GM13976 (cell line): ENCODE results near the gene SDF4.
"Not testable (repeated sequence)": the region's sequence is repeated elsewhere in the genome, so short reads cannot be mapped to it uniquely, and the experiment has no call there.

Experiments
- DNase-seq: peaks from one replicate; pipeline ENCODE4 v3.0.0; 2012; ENCODE audit warnings: low spot score
- in situ Hi-C: fragments of 300-500 bp; cut with MboI; formaldehyde crosslinking; loops from one replicate; pipeline ENCODE4 v1.12.0; 2022; ENCODE audit warnings: low sequenced_read_pairs, mixed read lengths, inconsistent platforms; ENCODE audit not compliant: unreplicated experiment
- TF ChIP-seq, protein P1 (sequence below): IDR thresholded peaks from 2 replicates; pipeline ENCODE4 v1.5.1; 2012; ENCODE audit warnings: borderline replicate concordance, mild to moderate bottlenecking; ENCODE audit not compliant: insufficient read depth; ENCODE audit errors: extremely low read depth, missing control alignments, control extremely low read depth

Gene SDF4

DNA sequence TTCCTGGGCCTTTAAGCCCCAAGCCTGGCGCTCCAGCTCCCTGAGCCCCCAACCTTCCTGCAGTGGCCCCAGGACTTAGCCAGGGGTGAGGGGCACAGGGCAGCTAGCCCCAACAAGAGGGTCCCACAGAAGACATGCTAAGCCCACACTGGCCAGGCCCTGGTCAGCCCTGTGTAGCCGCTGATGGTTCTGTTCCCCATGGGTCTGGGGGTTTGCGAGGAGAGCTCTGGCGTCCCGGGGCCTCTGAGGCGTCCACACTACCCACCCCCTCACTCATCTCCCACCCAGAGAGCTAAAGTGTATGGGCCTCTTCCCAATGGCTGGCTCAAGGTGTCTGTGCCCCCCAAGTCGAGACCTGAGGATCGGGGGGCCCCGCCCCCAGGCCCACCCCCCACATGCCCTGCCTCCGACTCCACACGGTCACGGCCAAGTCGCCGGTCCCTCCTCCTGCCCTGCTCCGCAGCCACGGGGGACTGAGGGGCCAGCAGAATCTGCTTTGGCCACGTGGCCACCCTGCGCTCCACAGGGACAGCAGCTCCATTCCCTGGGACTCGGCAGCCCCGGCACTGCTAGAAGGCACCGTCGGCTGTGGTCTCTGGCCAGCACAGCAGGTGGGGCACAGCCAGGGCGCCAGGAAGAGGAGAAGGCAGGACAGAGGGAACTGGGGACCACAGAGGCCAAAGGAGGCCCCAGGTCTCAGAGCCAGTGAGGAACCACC, 33.2 kb downstream of the SDF4 start:
- in situ Hi-C loops = no loop called here
- TF ChIP-seq, protein P1, sequence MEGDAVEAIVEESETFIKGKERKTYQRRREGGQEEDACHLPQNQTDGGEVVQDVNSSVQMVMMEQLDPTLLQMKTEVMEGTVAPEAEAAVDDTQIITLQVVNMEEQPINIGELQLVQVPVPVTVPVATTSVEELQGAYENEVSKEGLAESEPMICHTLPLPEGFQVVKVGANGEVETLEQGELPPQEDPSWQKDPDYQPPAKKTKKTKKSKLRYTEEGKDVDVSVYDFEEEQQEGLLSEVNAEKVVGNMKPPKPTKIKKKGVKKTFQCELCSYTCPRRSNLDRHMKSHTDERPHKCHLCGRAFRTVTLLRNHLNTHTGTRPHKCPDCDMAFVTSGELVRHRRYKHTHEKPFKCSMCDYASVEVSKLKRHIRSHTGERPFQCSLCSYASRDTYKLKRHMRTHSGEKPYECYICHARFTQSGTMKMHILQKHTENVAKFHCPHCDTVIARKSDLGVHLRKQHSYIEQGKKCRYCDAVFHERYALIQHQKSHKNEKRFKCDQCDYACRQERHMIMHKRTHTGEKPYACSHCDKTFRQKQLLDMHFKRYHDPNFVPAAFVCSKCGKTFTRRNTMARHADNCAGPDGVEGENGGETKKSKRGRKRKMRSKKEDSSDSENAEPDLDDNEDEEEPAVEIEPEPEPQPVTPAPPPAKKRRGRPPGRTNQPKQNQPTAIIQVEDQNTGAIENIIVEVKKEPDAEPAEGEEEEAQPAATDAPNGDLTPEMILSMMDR = no peak
- no peak for DNase-seq

DNA sequence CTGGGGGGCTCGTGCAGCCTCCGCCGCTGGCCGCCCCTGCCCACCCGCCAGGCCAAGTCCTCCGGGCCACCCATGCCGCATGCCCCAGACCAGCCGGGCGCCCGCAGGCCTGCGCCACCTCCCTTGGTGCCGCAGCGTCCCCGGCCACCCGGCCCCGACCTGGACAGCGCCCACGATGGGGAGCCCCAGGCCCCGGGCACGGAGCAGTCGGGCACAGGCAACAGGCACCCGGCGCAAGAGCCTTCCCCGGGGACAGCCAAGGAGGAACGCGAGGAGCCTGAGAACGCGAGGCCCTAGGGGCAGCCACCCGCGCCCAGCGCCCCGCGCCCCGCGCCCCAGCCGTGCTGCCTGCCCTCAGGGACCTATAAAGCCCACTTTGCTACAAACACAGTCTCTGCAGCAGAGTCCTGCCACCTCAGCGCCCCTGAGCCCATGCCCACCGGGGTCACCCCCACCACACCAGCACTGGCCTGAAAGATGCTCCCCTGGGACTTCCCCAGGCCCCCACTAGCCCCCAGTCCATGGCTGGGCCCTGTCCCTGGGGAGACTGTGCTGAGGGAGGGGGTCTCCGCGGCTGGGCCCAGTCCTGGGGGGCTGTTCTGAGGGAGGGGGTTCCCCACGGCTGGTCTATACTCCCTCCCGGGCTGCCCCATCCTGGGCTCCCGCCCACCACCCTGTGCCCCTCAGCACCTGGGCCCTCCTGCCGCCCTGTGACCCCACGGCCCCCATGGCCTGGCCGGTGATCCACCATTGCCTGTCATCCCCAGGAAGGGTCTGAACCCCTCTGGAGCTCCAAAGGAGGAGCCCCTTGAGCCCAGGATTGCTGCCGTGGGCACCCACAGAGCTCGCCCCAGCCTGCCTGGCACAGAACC, 34.0 kb downstream of the SDF4 start:
- in situ Hi-C loops = no loop called here
- DNase-seq = no peak
- TF ChIP-seq, protein P1 = no peak

DNA sequence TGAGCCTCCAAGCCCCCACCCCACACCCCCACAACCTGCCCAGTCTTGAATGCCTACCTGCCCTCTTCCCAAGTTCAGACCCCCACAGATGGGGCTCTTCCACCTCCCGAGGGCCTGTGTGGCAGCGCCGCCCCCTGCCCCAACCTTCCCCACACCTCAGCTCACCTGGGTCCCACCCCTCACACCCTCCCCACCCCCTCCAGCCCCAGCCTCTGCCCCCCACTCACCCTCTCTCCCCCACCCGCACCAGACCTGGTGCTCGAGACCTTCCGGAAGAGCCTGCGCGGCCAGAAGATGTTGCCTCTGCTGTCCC, 34.7 kb downstream of the SDF4 start:
- in situ Hi-C loops = no loop called here
- TF ChIP-seq, protein P1 = no peak
- DNase-seq = no peak

DNA sequence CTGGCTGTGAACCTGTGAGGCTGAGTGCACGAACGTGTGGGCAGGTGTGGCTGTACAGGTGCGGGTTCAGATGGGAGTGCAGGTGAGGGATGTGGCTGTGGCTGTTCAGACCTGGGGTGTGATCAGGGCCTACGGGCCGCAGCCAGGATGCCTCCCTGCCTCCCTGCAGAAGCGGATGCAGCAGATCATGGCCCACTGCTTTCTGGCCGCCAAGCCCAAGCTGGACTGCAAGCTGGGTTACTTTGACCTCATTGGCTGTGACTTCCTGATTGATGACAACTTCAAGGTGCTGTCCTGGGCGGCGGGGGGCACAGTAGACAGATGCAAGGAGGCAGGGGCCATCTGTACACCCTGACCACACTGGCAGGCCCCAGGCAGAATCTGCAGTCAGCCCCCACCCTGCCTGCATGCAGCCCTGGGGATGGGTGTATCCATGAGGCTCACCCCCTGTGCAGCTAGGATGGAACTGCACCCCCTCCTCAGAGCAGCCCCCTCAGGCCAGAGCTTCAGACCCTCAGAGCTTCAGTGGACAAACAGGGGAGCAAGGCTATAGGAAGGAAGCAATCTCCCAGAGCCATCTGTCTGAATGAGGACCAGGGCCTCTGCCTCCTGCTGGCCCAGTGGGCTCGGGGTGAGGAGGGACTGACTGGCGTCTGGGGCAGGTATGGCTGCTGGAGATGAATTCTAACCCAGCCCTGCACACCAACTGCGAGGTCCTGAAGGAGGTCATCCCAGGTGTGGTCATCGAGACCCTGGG, 35.2 kb downstream of the SDF4 start:
- no peak for DNase-seq
- in situ Hi-C loops = no loop called here
- TF ChIP-seq, protein P1 = no peak

DNA sequence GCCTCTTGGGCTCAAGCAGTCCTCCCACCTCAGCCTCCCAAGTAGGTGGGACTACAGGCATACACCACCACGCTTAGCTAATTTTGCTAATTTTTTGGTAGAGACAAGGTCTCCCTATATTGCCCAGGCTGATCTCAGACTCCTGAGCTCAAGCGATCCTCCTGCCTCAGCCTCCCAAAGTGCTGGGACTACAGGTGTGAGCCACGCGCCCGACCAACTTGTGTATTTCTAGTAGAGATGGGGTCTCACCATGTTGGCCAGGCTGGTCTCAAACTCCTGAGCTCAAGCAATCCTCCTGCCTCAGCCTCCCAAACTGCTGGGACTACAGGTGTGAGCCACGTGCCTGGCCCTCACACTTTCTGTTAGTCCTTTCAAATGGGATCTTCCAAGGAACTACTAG, 36.1 kb downstream of the SDF4 start:
- in situ Hi-C loops = not testable (repeated sequence)

DNA sequence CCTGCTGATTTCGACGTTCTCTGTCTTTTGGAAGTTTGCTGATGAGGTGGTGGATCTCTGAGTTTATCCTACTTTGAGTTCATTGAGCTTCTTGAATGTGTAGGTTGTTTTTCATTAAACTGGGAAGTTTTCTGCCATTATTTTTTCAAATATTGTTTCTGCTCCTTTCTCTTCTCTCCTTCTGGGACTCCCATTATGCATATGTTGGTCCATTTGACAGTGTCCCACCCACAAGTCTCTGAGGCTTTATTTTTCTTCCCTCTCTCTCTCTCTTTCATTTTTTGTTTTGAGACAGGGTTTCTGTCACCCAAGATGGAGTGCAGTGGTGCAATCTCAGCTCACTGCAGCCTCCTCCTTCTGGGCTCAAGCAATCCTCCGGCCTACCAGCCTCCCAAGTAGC, 37.1 kb downstream of the SDF4 start:
- TF ChIP-seq, protein P1 = no peak
- in situ Hi-C loops = no loop called here
- DNase-seq = no peak

More for the DNA sequence above, 36.1 kb downstream of the SDF4 start:
- DNase-seq = not testable (repeated sequence)

DNA sequence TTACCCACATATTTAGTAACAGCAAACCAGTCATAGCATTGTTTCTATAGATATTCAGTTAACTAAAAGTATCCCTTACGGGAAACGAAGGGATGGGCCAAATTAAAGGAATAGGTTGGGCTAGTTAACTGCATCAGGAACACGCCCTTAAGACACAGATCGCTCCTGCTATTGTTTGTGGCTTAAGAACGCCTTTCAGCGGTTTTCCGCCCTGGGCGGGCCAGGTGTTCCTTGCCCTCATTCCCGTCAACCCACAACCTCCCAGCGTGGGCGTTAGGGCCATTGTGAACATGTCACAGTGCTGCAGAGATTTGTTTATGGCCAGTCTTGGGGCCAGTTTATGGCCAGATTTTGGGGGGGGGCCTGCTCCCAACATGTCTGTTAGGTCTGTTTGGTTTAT, 40.1 kb downstream of the SDF4 start:
- no peak for DNase-seq
- TF ChIP-seq, protein P1 = no peak
- in situ Hi-C loops = no loop called here
